Glutamatergic neuron (in vitro differentiated cells): Measurements from ENCODE around the gene UNC5B. TPM values are rescaled to one million over a fixed set of nuclear protein-coding genes. Genes with fewer than 3 reads are reported as not detected.
A peak's percentile ranks its signal among the peaks of the same experiment; 100 is the strongest.
"Not testable (repeated sequence)": the region's sequence is repeated elsewhere in the genome, so short reads cannot be mapped to it uniquely, and the experiment has no call there.

Source experiments
- DNase-seq: peaks from one replicate; pipeline ENCODE4 v3.0.0; 2022
- H3K27ac Mint-ChIP-seq: one replicate; pipeline ENCODE4 v1.8.0; 2020; ENCODE audit warnings: mild to moderate bottlenecking, mixed read lengths, inconsistent platforms; ENCODE audit not compliant: unreplicated experiment
- H3K27me3 Mint-ChIP-seq: one replicate; pipeline ENCODE4 v1.8.0; 2020; ENCODE audit warnings: mild to moderate bottlenecking, moderate library complexity, mixed read lengths, inconsistent platforms; ENCODE audit not compliant: unreplicated experiment
- H3K36me3 Mint-ChIP-seq: one replicate; pipeline ENCODE4 v1.8.0; 2020; ENCODE audit warnings: mild to moderate bottlenecking, mixed read lengths, inconsistent platforms; ENCODE audit not compliant: unreplicated experiment
- H3K4me1 Mint-ChIP-seq: one replicate; pipeline ENCODE4 v1.8.0; 2020; ENCODE audit warnings: mild to moderate bottlenecking, low read depth, mixed read lengths, inconsistent platforms; ENCODE audit not compliant: unreplicated experiment
- H3K4me3 Mint-ChIP-seq: one replicate; pipeline ENCODE4 v1.8.0; 2020; ENCODE audit warnings: mild to moderate bottlenecking, mixed read lengths, inconsistent platforms; ENCODE audit not compliant: unreplicated experiment
- H3K9me3 Mint-ChIP-seq: one replicate; pipeline ENCODE4 v1.8.0; 2020; ENCODE audit warnings: mild to moderate bottlenecking, moderate library complexity, mixed read lengths, inconsistent platforms; ENCODE audit not compliant: unreplicated experiment
- total RNA-seq: library from RNA; stranded (reverse); fragmentation: NEBNext Ultra II Directional; extraction: Animal tissue kit (Norgen Biotek cat#: 25700); gene quantifications from one replicate; pipeline ENCODE4 v1.2.1, GENCODE V29; 2021; ENCODE audit not compliant: unreplicated experiment
- TF ChIP-seq, protein P1 (sequence below): fragments of 200-600 bp; sonication (generic); IDR thresholded peaks from one replicate; pipeline ENCODE4 v1.5.0; 2021; ENCODE audit not compliant: partially characterized antibody, unreplicated experiment

The UNC5B gene
- total RNA-seq, 1 donor from 2014 or later, result 22.6 TPM

DNA sequence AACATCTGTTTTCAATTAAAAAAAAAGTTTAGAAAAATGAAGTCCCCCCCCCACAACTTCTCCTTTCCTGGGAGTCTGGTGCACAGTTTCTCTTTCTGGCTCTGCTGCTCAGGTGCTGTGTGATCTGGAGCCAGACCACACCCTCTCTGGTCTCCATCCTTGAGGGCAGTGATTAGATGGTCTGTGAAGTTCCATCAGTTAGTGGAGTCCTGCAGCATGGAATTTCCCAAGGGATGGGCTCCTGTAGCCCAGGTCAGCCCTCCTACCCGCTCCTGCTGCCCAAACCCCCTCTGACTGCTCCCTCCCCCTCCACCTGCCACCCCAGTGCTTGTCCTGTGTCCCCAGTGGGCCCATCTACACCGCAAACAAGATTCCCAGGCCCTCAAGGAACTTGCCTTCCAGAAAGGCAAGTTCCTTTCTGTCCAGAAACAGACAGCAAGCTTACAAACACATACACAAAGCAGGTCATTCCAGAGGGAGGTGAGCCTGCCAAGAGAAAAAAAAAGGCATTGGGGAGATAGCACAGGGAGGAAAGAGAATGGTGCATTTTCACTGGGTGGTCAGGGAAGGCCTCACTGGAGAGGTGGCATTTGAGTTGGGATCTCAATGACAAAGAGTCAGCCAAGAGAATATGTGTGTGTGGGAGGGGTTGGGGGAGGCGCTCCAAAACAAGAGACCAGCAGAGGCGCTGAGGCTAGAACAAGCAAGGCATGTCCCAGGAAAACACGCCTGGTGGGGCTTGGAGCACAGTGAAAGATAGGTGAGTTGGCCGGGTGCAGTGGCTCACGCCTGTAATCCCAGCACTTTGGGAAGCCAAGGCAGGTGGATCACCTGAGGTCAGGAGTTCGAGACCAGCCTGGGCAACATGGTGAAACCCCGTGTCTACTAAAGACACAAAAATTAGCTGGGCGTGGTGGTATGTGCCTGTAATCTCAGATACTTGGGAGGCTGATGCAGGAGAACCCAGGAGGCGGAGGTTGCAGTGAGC, 57.2 kb downstream of the UNC5B start:
- Mint-ChIP-seq H3K27me3 (peaks cover 19% of the 10 kb centered on the region), H3K36me3 (no peaks in the 10 kb centered on the region), H3K4me1 (peaks cover 40% of the 10 kb centered on the region), H3K27ac (peak overlapping the region; percentile 67), H3K4me3 (peak overlapping the region; percentile 61), H3K9me3 (peaks cover 12% of the 10 kb centered on the region)
- TF ChIP-seq, protein P1, sequence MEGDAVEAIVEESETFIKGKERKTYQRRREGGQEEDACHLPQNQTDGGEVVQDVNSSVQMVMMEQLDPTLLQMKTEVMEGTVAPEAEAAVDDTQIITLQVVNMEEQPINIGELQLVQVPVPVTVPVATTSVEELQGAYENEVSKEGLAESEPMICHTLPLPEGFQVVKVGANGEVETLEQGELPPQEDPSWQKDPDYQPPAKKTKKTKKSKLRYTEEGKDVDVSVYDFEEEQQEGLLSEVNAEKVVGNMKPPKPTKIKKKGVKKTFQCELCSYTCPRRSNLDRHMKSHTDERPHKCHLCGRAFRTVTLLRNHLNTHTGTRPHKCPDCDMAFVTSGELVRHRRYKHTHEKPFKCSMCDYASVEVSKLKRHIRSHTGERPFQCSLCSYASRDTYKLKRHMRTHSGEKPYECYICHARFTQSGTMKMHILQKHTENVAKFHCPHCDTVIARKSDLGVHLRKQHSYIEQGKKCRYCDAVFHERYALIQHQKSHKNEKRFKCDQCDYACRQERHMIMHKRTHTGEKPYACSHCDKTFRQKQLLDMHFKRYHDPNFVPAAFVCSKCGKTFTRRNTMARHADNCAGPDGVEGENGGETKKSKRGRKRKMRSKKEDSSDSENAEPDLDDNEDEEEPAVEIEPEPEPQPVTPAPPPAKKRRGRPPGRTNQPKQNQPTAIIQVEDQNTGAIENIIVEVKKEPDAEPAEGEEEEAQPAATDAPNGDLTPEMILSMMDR, result no peak
- DNase-seq, result no peak

DNA sequence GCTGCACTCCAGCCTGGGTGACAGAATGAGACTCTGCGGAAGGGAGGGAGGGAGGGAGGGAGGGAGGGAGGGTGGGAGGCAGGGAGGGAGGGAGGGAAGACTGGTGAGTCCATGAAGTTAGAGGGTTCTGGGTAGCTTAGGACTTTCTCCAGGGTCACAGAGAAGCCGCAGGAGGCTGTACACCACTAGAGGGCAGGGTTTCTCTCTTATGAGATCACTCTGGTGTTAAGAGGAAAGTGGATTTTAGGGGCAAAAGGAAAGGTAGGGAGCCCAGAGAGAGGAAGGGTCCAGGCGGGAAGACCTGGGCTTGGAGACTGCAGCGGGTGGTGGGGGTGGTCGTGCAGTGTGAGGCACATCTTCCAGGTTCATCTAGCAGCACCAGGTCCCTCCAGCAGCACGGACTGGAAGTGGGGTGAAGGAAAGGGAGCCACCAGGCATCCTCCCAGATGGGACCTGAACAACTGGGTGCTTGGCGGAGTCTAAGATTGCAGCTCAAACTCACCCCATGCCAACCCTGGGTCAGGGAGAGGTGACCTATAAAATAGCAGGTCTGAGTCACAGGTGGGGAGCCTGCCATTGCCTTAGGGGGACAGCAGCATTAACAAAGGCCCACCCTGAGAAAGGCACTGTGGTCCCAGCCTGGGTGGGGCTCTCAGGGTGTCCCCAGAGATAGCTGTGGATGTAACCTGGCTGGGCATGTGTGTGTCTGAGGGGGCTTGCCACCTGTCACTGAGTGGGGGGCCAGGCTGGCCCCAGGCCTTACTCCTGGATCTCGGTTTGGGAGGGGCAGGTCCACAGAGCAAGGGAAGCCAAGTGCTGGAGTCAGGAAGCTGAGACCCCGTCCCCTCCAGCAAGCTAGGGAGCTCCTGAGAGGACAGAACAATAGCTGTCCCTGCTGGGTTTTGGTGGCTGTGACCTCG, 58.2 kb downstream of the UNC5B start:
- Mint-ChIP-seq H3K4me3 (no peak overlapping the region), H3K4me1 (peaks cover 40% of the 10 kb centered on the region), H3K36me3 (no peaks in the 10 kb centered on the region), H3K27ac (peak overlapping the region; percentile 70), H3K27me3 (peaks cover 19% of the 10 kb centered on the region), H3K9me3 (peaks cover 12% of the 10 kb centered on the region)
- TF ChIP-seq, protein P1, result peak; percentile 57
- DNase-seq, result peak; percentile 74

DNA sequence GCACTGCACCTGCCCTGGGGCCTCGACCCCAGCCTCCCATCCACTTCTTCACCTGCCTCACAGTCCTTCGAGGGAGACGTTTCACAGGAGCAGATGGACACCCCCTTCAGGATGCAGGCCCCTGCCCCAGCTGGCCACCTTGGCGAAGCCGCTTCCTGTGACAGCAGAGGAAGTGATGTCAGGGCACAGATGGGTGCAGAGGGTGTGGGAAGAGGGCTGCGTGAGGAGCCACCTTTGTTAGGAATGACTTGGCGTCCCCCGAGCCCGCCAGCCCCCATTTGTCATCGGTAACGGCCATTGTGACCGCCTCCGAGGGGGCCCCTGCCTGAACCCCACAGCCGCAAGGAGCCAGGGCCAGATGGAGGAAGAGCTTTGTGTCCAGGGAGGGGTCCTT, 59.3 kb downstream of the UNC5B start:
- Mint-ChIP-seq H3K4me3 (no peak overlapping the region), H3K4me1 (peaks cover 35% of the 10 kb centered on the region), H3K9me3 (peaks cover 12% of the 10 kb centered on the region), H3K27ac (peak overlapping the region; percentile 59), H3K27me3 (peaks cover 18% of the 10 kb centered on the region), H3K36me3 (no peaks in the 10 kb centered on the region)
- TF ChIP-seq, protein P1, result no peak
- DNase-seq, result no peak

DNA sequence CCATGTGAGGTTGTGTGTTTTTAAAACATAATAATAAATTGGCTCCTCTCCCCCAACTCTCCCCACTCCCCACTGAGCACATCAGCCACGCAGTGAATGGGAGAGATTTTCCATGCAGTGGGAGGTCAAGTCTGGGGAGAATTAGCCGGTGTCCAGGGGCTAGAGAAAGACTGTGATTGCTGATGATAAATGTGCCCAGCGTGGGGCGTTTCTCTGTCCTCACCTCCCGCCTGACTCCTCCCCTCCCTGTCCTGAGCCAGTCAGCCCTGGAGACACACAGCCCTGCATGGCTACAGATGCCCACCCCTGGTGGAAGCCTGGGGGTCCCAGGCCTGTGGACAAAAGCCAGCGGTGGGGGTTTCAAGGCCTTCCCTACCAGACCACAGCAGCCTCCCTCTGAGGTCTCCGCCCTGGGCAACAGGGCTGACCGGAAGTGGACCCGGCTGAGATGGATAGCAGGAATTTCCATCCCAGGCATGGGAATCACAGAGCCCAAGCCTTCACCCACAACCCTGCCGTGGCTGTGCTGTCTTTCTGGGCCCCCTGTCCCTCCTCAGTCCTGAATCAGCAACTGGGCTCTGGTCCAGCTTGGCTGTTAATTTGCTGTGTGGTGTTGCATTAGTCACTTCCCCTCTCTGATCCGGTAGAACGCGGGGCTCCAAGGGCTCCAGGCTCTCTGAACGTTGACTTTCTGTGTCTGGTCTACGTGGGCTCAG, 59.8 kb downstream of the UNC5B start:
- Mint-ChIP-seq H3K9me3 (peaks cover 8% of the 10 kb centered on the region), H3K36me3 (no peaks in the 10 kb centered on the region), H3K27me3 (peaks cover 13% of the 10 kb centered on the region), H3K27ac (no peak overlapping the region), H3K4me3 (no peak overlapping the region), H3K4me1 (peaks cover 30% of the 10 kb centered on the region)
- TF ChIP-seq, protein P1, result no peak
- DNase-seq, result no peak

DNA sequence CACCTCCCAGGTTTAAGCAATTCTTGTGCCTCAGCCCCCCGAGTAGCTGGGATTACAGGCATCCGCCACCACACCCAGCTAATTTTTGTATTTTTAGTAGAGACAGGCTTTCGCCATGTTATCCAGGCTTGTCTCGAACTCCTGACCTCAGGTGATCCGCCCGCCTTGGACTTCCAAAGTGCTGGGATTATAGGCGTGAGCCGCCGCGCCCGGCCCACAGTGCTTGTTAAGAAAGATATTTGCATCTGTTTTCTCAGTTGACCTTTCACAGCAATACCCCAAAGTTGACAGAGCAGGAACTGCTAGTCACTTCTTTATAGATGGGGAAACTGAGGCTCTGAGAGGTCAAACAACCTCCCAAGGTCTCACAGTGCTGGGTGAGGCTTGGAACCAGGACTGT, 60.6 kb downstream of the UNC5B start:
- not testable (repeated sequence) for H3K27ac Mint-ChIP-seq, H3K4me3 Mint-ChIP-seq, H3K36me3 Mint-ChIP-seq, H3K9me3 Mint-ChIP-seq, DNase-seq
- peaks cover 12% of the 10 kb centered on the region for H3K27me3 Mint-ChIP-seq
- peaks cover 26% of the 10 kb centered on the region for H3K4me1 Mint-ChIP-seq
